ENCODE results near the gene OTOS.

The OTOS gene

GRCh38 chr2:240111253-240111652 is 29.2 kb downstream of the OTOS start:
- no peak for DNase-seq

- DNase-seq = no peak
These were observed 31.1 kb downstream of the OTOS start for GRCh38 chr2:240109386-240109785.

- DNase-seq = no peak
These were observed 33.0 kb downstream of the OTOS start for GRCh38 chr2:240107477-240107796.

GRCh38 chr2:240106765-240107476 is 33.5 kb downstream of the OTOS start:
- DNase-seq = no peak

GRCh38 chr2:240105982-240106381 is 34.5 kb downstream of the OTOS start:
- DNase-seq = no peak

- no peak for DNase-seq
These were observed 37.3 kb downstream of the OTOS start for GRCh38 chr2:240103136-240103535.

GRCh38 chr2:240098349-240098748 is 42.1 kb downstream of the OTOS start:
- DNase-seq = no peak

GRCh38 chr2:240095556-240096523 is 44.6 kb downstream of the OTOS start:
- DNase-seq = no peak

- no peak for DNase-seq
These were observed 51.2 kb downstream of the OTOS start for GRCh38 chr2:240089306-240089705.

All from activated CD4-positive, alpha-beta T cell treated with anti-CD3 and anti-CD28 coated beads, Interleukin-10, Interleukin-2, amounts not matched to agents 100 ng/mL and 50 ng/mL, durations not matched to agents 16 hours and 8 hours (primary cell).